GM12892 (cell line): ENCODE measurements around the gene CDH11.

Source experiments
- POLR2A ChIP-seq: IDR thresholded peaks from 2 replicates; pipeline ENCODE4 v1.6.1; 2011; ENCODE audit warnings: low read depth, low read length, control low read depth
- POLR2AphosphoS5 ChIP-seq: IDR thresholded peaks from 2 replicates; pipeline ENCODE4 v1.6.1; 2011; ENCODE audit warnings: low read depth, low read length, control low read depth
- TAF1 ChIP-seq: IDR thresholded peaks from 2 replicates; pipeline ENCODE4 v1.6.1; 2011; ENCODE audit warnings: low read depth, mild to moderate bottlenecking, control low read depth, low read length, borderline replicate concordance

DNA sequence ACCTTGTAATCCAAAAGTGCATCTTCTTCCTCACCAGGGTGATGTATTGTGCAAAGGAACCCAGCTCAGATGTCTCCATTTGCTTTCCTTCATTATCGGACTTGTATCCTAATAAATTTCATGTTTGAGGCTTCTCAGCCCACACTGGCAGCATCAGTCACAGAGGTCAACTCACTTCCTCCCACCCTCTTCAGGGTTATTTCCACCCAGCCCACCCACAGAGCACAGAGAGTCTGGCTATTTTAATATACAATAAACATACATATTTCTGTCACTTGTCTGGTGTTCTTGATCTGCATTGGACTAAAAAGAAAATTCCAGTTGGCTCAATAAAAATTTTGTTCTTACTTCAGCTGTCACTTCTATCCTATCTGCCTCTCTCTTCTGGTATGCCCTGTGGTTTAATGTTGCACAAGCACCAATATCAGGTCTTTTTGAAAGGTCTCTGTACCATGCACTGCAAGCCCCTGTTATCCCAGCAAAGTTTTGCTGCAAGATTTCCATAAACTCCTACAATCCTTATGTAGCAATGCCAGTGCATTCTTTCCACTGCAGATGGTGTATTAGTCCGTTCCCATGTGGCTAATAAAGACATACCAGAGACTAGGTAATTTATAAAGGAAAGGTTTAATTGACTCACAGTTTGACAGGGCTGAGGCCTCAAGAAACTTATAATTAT is 201.8 kb downstream of the CDH11 start:
- TF ChIP-seq POLR2A: no peak
- TF ChIP-seq POLR2AphosphoS5: no peak
- TF ChIP-seq TAF1: no peak
